ENCODE results near the gene VPS39.

GRCh38 chr15:42130246-42130986 is 77.7 kb downstream of the VPS39 start:
- TF ChIP-seq CTCF (IDR thresholded peaks at IDR 0.05; ENCODE audit: low read depth, low read length), result no peak
- no peak for TF ChIP-seq EZH2phosphoT487 (IDR thresholded peaks at IDR 0.05; ENCODE audit: low read depth)
